ENCODE data around the gene JARID2.

- TF ChIP-seq CTCF (IDR thresholded peaks at IDR 0.05; ENCODE audit: insufficient read depth, low read depth, low read length) (no peak), EZH2 (IDR thresholded peaks at IDR 0.05; ENCODE audit: insufficient read depth, low read length) (no peak)
Measured at GRCh38 chr6:15355683-15356099, 109.8 kb downstream of the JARID2 start.
